CD4-positive, alpha-beta T cell treated with Interleukin-4 for 4 hours (primary cell): ENCODE results near the gene PFKL.
"Not testable (repeated sequence)": the region's sequence is repeated elsewhere in the genome, so short reads cannot be mapped to it uniquely, and the experiment has no call there.

Experiments used
- DNase-seq: peaks from one replicate; pipeline ENCODE4 v3.0.0-alpha.2; 2020

PFKL gene

DNA sequence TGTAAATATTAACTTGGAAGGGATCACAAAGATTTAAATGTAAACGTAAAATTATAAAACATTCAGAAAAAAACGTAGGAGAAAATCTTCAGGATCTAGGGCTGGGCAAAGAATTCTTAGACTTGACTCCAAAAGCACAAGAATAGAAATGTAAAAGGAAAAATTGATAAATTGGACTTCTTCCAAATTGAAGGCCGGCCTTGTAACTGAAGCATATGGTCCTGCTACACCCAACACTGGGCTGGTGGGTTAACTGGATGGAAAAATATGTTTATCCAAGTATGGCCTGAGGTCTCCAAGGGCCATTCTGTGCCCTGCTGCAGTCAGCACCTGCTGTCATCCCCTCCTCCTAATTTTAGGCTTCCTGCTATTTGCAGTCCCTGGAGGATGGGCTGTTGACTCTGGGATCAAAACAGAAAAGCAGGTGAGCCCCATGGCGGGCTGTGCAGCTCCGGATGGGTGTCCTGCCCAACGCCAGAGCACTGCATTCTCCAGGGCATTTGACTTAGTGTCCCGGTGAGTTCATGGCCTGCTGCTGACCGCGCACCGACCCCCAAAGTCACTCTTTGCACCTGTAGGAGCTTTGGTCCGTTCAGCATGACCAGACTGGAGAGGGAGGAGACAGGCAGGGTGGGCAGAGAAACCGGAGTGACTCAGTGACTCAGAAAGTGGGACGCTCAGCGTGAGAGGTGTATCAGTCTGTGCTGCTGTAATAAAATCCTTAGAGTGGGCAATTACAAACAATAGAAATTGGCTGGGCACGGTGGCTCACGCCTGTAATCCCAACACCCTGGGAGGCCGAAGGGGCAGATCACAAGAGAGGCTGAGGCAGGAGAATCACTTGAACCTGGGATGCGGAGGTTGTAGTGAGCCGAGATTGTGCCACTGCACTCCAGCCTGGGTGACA is 20.2 kb upstream of the PFKL start:
- no peak for DNase-seq

DNA sequence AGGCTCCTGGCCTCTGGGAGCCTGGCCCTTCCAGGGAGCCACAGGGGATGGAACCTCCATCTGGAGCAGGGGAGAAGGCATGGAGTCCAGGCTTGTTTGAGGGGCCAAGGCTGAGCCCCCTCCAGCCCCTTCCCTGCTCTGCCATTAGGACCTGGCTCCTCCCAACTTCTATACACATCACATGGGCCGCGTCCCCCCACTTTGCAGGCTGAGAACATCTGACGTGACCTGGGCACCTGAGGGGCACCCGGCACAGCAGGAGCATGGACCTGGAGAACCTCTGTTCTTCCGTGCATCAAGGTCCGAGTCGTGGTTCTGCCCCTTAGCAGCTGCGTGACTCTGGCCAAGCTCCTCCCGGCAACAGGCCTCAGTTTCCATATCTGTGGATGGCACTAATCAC is 18.1 kb upstream of the PFKL start:
- no peak for DNase-seq

DNA sequence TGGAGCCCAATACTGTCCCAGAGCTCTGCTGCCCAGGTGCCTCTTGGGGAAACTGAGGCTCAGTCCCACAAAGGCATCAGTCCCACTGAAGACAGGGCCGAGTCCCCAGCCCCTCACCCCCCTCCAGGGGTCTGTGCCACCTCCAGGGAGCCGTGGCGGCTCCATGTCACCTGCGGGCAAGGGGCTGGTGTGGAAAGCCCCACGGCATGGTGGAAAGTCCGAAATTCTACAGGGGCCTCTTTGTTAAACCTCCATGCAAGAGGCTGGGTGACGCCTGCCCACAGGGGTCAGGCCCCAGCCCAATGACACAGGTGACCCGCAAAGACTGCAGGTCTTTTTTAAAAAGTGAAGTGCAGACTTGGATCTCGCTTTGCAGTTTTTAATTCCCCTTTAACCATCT is 17.5 kb upstream of the PFKL start:
- no peak for DNase-seq

DNA sequence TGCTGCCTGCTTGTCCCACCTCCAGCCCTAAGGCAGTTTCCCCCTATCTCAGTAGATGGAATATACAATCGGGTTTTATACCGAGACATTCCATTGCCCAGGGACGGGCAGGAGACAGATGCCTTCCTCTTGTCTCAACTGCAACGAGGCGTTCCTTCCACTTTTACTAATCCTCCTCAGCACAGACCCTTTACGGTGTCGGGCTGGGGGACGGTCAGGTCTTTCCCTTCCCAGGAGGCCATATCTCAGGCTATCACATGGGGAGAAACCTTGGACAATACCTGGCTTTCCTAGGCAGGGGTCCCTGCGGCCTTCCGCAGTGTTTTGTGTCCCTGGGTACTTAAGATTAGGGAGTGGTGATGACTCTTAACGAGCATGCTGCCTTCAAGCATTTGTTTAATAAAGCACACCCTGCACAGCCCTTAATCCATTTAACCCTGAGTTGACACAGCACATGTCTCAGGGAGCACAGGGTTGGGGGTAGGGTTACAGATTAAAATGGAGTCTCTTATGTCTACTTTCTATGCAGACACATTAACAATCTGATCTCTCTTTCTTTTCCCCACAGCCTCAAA is 16.6 kb upstream of the PFKL start:
- not testable (repeated sequence) for DNase-seq

- DNase-seq: no peak
Observed at GRCh38 chr21:44283948-44284347, 15.9 kb upstream of the PFKL start.

- no peak for DNase-seq
Observed at GRCh38 chr21:44285138-44285992, 14.5 kb upstream of the PFKL start, which contains the start of gene AIRE. Gene AIRE (plus strand): TSS chr21:44285876. CDS start chr21:44286007, 131 bp downstream.

DNA sequence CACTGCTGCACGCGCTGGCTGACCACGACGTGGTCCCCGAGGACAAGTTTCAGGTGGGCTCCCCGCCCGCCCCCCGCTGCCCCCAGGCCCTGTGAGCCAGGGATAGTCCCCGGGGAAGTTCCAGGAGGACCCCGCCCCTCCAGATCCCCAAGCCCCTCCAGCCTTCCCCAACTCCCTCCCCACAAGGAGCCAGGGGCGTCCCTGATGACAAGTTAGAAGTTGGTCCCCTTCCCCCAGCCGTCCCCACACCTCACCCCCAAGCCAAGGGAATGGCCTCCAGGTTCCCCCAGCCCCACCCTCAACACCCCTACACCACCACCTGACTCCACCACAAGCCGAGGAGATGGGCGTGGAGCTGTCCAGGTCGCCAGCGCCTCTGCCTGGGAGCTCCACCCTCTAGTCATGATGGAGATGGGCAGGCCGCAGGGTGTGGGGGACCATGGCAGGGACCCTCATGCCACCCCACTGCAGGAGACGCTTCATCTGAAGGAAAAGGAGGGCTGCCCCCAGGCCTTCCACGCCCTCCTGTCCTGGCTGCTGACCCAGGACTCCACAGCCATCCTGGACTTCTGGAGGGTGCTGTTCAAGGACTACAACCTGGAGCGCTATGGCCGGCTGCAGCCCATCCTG is 13.7 kb upstream of the PFKL start:
- no peak for DNase-seq

DNA sequence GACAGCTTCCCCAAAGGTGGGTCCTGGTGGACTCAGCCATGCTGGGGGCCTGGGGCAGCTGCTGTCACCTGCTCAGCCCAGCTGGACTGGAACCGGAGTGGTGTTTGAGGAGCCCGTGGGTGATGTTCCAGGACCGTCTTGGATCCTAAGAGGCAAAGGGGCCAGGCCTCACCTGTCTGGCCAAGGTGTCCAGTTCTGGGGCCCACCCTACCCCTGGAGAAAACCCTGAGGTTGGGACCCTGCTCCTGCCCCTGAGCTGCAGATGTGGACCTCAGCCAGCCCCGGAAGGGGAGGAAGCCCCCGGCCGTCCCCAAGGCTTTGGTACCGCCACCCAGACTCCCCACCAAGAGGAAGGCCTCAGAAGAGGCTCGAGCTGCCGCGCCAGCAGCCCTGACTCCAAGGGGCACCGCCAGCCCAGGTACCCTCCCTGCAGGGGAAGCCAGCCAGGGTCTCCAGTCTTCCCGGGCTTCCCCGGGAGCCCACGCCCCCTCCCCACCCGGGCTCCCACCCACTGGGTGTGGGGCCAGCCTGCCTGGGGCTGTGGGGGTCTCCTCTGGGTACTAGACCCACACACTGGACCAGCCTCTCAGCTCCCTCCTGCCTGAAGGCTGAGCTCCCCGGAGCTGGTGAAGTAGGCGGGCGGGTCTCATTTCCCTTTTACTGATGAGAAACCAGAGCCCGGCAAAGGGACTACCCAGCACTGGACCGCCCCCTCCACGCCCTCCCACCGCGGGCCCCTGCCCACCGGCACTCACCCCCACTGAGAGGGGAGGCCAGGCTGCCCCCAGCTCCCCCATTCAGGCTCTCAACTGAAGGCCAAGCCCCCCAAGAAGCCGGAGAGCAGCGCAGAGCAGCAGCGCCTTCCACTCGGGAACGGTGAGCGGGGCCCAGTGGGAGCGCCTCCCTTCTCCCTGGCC is 12.9 kb upstream of the PFKL start:
- DNase-seq: no peak

DNA sequence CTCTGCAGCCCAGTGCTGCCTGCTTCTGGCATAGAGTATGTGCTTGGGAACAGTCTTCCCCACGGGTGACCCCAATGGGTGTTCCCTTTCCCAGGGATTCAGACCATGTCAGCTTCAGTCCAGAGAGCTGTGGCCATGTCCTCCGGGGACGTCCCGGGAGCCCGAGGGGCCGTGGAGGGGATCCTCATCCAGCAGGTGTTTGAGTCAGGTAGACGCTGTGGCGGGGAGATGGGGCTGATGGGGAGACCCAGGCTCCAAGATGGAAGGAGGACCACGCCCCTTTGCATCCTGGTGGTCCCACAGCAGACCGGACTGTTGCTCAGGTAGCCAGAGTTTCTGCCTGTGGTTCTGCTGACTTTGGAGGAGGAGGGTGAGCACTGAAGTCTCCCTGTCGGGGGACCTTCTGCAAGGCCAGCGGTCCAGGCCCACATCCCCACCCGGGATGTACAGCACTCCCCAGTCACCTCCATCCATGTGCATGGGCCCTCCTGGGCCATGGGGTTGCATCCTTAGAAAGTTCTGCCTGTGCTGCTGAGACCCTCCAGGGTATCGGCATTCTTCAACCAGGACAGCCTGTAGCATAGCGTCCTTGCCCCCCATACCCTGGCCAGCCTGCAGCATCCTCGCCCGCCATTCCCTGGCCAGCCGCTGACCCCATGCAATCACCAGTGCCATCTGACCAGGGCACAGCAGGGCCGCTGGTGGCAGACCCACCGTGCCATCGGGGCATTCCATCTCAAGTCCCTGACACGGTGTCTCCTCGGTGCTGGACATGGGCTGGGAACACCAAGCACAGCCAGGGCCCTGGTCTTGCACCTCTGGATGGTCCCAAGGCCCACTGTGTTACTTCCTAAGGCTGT is 11.4 kb upstream of the PFKL start:
- no peak for DNase-seq

DNA sequence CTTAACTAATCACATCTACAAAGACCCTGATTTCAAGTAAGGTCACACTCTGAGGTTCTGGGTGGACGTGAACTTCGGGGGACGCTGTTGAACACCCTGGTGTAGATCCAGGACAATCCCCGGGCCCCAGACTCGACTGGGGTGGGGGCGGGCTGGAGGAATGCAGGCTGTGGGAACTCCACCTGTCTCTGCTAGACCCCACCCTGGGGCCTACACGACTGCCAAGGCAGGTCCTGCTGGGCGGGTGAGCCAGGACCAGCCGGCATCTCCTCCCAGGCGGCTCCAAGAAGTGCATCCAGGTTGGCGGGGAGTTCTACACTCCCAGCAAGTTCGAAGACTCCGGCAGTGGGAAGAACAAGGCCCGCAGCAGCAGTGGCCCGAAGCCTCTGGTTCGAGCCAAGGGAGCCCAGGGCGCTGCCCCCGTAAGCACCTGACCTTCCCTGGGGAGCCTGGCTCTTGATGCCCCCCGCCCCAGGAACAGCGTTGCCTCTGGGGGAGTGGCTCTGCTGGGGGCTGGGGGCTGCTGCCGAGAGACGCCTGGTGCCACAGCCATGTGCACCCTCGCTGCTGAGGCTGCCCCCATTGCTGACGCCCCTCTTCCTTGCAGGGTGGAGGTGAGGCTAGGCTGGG is 10.4 kb upstream of the PFKL start:
- DNase-seq: no peak

DNA sequence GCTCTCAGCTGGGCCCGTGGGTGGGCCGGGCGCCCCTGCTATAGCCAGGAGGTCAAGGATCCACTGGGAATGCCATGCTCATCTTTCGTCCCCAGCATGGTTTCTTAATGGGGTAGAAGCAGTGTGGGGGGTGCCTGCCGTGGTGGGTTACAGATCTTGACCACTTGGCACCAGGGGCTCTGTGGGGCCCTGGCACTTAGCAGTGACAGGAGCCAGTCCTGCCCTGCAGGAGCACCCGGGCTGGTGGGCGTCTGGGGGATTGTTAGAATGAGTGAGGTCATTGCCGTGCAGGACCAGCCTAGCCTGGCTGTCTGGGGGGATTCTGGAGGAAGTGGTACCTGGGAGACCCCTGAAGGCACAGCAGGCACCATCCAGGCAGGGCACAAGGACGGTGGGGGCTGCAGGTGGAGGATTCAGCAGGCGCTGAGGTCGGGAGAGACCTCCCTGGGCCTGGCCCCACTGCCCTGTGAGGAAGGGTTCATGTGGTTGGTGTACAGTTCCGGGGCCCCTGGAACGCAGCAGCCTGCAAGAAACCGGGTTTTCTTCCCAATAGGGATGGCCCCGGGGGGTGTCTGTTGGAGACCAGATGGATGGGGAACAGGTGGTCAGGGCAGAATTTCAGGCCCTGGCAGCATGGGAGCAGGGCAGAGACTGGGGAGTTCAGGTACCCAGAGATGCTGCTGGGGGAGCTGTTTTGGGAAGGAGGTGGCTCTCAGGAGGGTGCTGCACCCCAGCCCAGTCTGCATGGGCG is 9.4 kb upstream of the PFKL start:
- no peak for DNase-seq

GRCh38 chr21:44291078-44291935 is 8.5 kb upstream of the PFKL start:
- DNase-seq: no peak

- no peak for DNase-seq
Observed at GRCh38 chr21:44291936-44292811, 7.7 kb upstream of the PFKL start.

DNA sequence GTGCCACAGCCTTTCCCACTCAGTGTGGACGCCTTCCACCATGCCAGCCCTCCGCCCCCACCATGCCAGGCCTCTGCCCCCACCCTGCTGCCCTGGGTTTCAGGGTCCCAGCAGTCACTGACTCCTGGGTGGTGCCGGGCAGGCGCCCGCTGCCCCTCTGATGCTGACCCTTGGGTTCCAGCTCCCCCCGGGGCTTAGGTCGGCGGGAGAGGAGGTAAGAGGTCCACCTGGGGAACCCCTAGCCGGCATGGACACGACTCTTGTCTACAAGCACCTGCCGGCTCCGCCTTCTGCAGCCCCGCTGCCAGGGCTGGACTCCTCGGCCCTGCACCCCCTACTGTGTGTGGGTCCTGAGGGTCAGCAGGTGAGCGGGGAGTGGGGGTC is 7.0 kb upstream of the PFKL start:
- DNase-seq: no peak

DNA sequence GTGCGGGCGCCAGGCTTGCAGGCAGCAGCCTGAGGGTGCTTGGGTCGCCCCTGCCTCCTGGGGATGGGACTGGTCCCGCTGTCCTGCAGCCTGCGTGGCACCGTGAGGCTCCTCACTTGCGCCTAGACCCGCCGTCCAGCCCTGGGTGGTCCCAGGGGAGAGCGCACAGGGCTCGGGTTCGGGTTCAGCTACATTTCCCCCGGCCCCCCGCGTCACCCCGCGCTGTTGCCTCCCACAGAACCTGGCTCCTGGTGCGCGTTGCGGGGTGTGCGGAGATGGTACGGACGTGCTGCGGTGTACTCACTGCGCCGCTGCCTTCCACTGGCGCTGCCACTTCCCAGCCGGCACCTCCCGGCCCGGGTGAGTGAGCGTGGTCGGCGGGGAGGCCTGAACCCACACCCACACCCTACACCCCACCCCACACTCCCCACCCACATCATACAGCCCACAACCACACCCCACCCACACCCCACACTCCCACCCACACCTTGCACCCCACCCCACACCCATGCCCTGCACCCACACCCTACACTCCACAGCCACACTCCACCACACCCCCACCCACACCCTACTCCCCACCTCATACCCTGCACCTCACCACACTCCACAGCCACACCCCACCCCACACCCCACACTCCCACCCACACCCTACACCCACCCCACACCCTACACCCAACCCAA is 6.2 kb upstream of the PFKL start:
- peak; percentile 70 for DNase-seq

DNA sequence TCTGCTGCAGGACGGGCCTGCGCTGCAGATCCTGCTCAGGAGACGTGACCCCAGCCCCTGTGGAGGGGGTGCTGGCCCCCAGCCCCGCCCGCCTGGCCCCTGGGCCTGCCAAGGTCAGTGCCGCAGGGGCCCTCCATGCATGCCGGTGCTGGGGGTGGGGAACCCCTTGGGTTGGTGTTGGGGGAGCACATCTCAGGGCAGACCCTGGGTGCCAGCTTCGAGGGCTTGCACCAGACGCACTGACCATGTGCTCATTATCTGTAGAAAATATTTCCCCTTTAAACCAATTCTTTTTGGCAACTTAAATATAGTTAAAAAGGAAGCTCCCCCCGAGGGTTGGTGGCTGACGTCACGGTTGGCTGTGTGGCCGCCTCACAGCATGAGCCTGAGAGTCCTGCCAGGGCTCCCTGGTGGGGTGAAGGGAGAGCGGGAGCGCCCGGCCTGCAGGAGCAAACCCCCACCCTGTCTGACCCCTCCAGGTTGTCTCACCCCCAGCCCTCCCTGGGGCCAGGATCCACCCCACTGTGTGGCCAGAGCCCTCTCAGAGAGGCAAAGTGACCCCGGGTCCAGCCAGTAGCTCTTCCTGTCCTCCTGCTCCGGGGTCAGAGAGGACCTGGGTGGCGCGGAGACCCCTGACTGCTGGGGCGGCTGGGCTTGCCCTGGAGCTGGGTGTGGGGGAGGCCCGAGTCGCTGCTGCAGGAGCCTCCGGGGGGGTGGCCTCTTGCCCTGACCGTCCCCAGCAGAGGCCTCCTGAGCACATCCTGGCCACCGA is 5.3 kb upstream of the PFKL start:
- no peak for DNase-seq
